Measurements from ENCODE around the gene CACNA2D4.

CACNA2D4 gene

GRCh38 chr12:1833596-1834028 is 84.8 kb downstream of the CACNA2D4 start:
- Histone ChIP-seq H3K27me3 (ENCODE audit: low read depth) (no peaks in the 10 kb centered on the region), H3K4me3 (no peak overlapping the region), H3K9me3 (no peaks in the 10 kb centered on the region), H3K4me1 (no peaks in the 10 kb centered on the region), H3K36me3 (replicated peaks) (no peaks in the 10 kb centered on the region)
- DNase-seq (ENCODE audit: low spot score in 2 of 2), result no peak
- in situ Hi-C loops (cut with MboI; ENCODE audit: low sequenced_read_pairs), result no loop called here

GRCh38 chr12:1832801-1833595 is 85.5 kb downstream of the CACNA2D4 start:
- Histone ChIP-seq H3K36me3 (replicated peaks) (no peaks in the 10 kb centered on the region), H3K4me3 (no peak overlapping the region), H3K9me3 (no peaks in the 10 kb centered on the region), H3K27me3 (ENCODE audit: low read depth) (no peaks in the 10 kb centered on the region), H3K4me1 (no peaks in the 10 kb centered on the region)
- in situ Hi-C loops (cut with MboI; ENCODE audit: low sequenced_read_pairs), result no loop called here
- no peak for DNase-seq (ENCODE audit: low spot score in 2 of 2)

GRCh38 chr12:1830981-1831963 is 87.2 kb downstream of the CACNA2D4 start:
- peak in 1 of 2 experiments; percentile 43 for DNase-seq (ENCODE audit: low spot score in 2 of 2)
- no peaks in the 10 kb centered on the region for H3K9me3 ChIP-seq
- in situ Hi-C loops (cut with MboI; ENCODE audit: low sequenced_read_pairs), result no loop called here
- H3K27me3 ChIP-seq (ENCODE audit: low read depth), result no peaks in the 10 kb centered on the region
- no peak overlapping the region for H3K4me3 ChIP-seq
- H3K36me3 ChIP-seq (replicated peaks), result no peaks in the 10 kb centered on the region
- H3K4me1 ChIP-seq, result no peaks in the 10 kb centered on the region

- H3K27me3 ChIP-seq (ENCODE audit: low read depth), result no peaks in the 10 kb centered on the region
- no peaks in the 10 kb centered on the region for H3K36me3 ChIP-seq (replicated peaks)
- H3K4me3 ChIP-seq, result no peak overlapping the region
- in situ Hi-C loops (cut with MboI; ENCODE audit: low sequenced_read_pairs), result no loop called here
- DNase-seq (ENCODE audit: low spot score in 2 of 2), result no peak
- no peaks in the 10 kb centered on the region for H3K9me3 ChIP-seq
- H3K4me1 ChIP-seq, result no peaks in the 10 kb centered on the region
These were observed 88.0 kb downstream of the CACNA2D4 start for GRCh38 chr12:1830401-1830845.

- no peak for DNase-seq (ENCODE audit: low spot score in 2 of 2)
- Histone ChIP-seq H3K4me3 (no peak overlapping the region), H3K4me1 (no peaks in the 10 kb centered on the region), H3K9me3 (no peaks in the 10 kb centered on the region), H3K27me3 (ENCODE audit: low read depth) (no peaks in the 10 kb centered on the region), H3K36me3 (replicated peaks) (no peaks in the 10 kb centered on the region)
- in situ Hi-C loops (cut with MboI; ENCODE audit: low sequenced_read_pairs), result no loop called here
These were observed 89.0 kb downstream of the CACNA2D4 start for GRCh38 chr12:1829306-1829900.

- no peak for DNase-seq (ENCODE audit: low spot score in 2 of 2)
- no peaks in the 10 kb centered on the region for H3K36me3 ChIP-seq (replicated peaks)
- H3K27me3 ChIP-seq (ENCODE audit: low read depth), result no peaks in the 10 kb centered on the region
- H3K4me1 ChIP-seq, result no peaks in the 10 kb centered on the region
- in situ Hi-C loops (cut with MboI; ENCODE audit: low sequenced_read_pairs), result no loop called here
- no peaks in the 10 kb centered on the region for H3K9me3 ChIP-seq
- H3K4me3 ChIP-seq, result no peak overlapping the region
These were observed 89.6 kb downstream of the CACNA2D4 start for GRCh38 chr12:1828856-1829255.

GRCh38 chr12:1827826-1828805 is 90.3 kb downstream of the CACNA2D4 start:
- H3K9me3 ChIP-seq, result no peaks in the 10 kb centered on the region
- no peak overlapping the region for H3K4me3 ChIP-seq
- in situ Hi-C loops (cut with MboI; ENCODE audit: low sequenced_read_pairs), result no loop called here
- H3K4me1 ChIP-seq, result no peaks in the 10 kb centered on the region
- no peaks in the 10 kb centered on the region for H3K36me3 ChIP-seq (replicated peaks)
- DNase-seq (ENCODE audit: low spot score in 2 of 2), result no peak
- H3K27me3 ChIP-seq (ENCODE audit: low read depth), result no peaks in the 10 kb centered on the region

GRCh38 chr12:1826867-1827705 is 91.4 kb downstream of the CACNA2D4 start:
- Histone ChIP-seq H3K4me3 (no peak overlapping the region), H3K4me1 (no peaks in the 10 kb centered on the region), H3K27me3 (ENCODE audit: low read depth) (no peaks in the 10 kb centered on the region), H3K9me3 (no peaks in the 10 kb centered on the region), H3K36me3 (replicated peaks) (no peaks in the 10 kb centered on the region)
- DNase-seq (ENCODE audit: low spot score in 2 of 2), result no peak
- in situ Hi-C loops (cut with MboI; ENCODE audit: low sequenced_read_pairs), result no loop called here

- H3K4me1 ChIP-seq, result no peaks in the 10 kb centered on the region
- H3K36me3 ChIP-seq (replicated peaks), result no peaks in the 10 kb centered on the region
- in situ Hi-C loops (cut with MboI; ENCODE audit: low sequenced_read_pairs), result no loop called here
- DNase-seq (ENCODE audit: low spot score in 2 of 2), result no peak
- no peak overlapping the region for H3K4me3 ChIP-seq
- no peaks in the 10 kb centered on the region for H3K9me3 ChIP-seq
- no peaks in the 10 kb centered on the region for H3K27me3 ChIP-seq (ENCODE audit: low read depth)
These were observed 92.1 kb downstream of the CACNA2D4 start for GRCh38 chr12:1826401-1826800.

GRCh38 chr12:1825382-1826102 is 92.9 kb downstream of the CACNA2D4 start:
- Histone ChIP-seq H3K36me3 (replicated peaks) (no peaks in the 10 kb centered on the region), H3K4me1 (no peaks in the 10 kb centered on the region), H3K9me3 (no peaks in the 10 kb centered on the region), H3K27me3 (ENCODE audit: low read depth) (no peaks in the 10 kb centered on the region), H3K4me3 (no peak overlapping the region)
- no peak for DNase-seq (ENCODE audit: low spot score in 2 of 2)
- in situ Hi-C loops (cut with MboI; ENCODE audit: low sequenced_read_pairs), result no loop called here

- no peaks in the 10 kb centered on the region; the same call in 1 of the 2 replicates for H3K27me3 ChIP-seq (ENCODE audit: low read depth)
- DNase-seq (ENCODE audit: low spot score in 2 of 2), result no peak
- in situ Hi-C loops (cut with MboI; ENCODE audit: low sequenced_read_pairs), result no loop called here
- H3K4me3 ChIP-seq, result no peak overlapping the region
- H3K36me3 ChIP-seq (replicated peaks), result no peaks in the 10 kb centered on the region
- no peaks in the 10 kb centered on the region for H3K9me3 ChIP-seq
- no peaks in the 10 kb centered on the region for H3K4me1 ChIP-seq
These were observed 95.2 kb downstream of the CACNA2D4 start for GRCh38 chr12:1823237-1823636.

GRCh38 chr12:1822699-1823098 is 95.8 kb downstream of the CACNA2D4 start:
- H3K9me3 ChIP-seq, result no peaks in the 10 kb centered on the region
- in situ Hi-C loops (cut with MboI; ENCODE audit: low sequenced_read_pairs), result no loop called here
- H3K4me1 ChIP-seq, result no peaks in the 10 kb centered on the region
- no peak for DNase-seq (ENCODE audit: low spot score in 2 of 2)
- H3K27me3 ChIP-seq (ENCODE audit: low read depth), result no peaks in the 10 kb centered on the region; the same call in 1 of the 2 replicates
- H3K4me3 ChIP-seq, result no peak overlapping the region
- H3K36me3 ChIP-seq (replicated peaks), result no peaks in the 10 kb centered on the region

Data from HAP-1 (cell line).